Measurements from ENCODE around the gene C1QTNF6.
A peak's percentile ranks its signal among the peaks of the same experiment; 100 is the strongest.

Gene C1QTNF6

GRCh38 chr22:37212174-37212906, 24.3 kb upstream of the C1QTNF6 start, which contains the start of gene SSTR3 (continued):
- TF ChIP-seq, protein P1, sequence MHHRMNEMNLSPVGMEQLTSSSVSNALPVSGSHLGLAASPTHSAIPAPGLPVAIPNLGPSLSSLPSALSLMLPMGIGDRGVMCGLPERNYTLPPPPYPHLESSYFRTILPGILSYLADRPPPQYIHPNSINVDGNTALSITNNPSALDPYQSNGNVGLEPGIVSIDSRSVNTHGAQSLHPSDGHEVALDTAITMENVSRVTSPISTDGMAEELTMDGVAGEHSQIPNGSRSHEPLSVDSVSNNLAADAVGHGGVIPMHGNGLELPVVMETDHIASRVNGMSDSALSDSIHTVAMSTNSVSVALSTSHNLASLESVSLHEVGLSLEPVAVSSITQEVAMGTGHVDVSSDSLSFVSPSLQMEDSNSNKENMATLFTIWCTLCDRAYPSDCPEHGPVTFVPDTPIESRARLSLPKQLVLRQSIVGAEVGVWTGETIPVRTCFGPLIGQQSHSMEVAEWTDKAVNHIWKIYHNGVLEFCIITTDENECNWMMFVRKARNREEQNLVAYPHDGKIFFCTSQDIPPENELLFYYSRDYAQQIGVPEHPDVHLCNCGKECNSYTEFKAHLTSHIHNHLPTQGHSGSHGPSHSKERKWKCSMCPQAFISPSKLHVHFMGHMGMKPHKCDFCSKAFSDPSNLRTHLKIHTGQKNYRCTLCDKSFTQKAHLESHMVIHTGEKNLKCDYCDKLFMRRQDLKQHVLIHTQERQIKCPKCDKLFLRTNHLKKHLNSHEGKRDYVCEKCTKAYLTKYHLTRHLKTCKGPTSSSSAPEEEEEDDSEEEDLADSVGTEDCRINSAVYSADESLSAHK (tag by site-specific recombination; IDR thresholded peaks at IDR 0.05) = no peak
- no peak for TF ChIP-seq ZNF561 (tag by site-specific recombination; IDR thresholded peaks at IDR 0.05; ENCODE audit: borderline replicate concordance)
- no peak for TF ChIP-seq ZBTB1 (tag by site-specific recombination; IDR thresholded peaks at IDR 0.05)
- TF ChIP-seq ZNF214 (tag by site-specific recombination; IDR thresholded peaks at IDR 0.05; ENCODE audit: borderline replicate concordance) = no peak
- TF ChIP-seq, protein P2, sequence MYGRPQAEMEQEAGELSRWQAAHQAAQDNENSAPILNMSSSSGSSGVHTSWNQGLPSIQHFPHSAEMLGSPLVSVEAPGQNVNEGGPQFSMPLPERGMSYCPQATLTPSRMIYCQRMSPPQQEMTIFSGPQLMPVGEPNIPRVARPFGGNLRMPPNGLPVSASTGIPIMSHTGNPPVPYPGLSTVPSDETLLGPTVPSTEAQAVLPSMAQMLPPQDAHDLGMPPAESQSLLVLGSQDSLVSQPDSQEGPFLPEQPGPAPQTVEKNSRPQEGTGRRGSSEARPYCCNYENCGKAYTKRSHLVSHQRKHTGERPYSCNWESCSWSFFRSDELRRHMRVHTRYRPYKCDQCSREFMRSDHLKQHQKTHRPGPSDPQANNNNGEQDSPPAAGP (tag by site-specific recombination; IDR thresholded peaks at IDR 0.05) = 0 out of 2 replicates have a peak, but pooled peaks have one; percentile 64

DNA sequence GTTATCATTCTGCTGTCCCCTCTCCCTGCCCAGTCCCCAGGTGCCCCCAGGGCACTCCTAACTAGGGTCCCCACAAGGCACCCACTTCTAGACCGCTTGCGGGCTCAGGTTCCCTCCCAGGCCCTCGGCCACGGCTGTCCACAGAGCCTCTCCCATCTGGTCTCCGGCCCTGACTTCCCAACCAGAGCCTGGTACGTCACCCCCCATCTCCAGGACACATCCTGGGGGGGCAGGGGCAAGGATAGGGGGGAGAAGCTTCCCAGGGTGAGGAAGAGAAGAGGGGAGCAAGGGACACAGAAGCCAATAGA, 23.8 kb upstream of the C1QTNF6 start:
- H3K36me3 ChIP-seq (ENCODE audit: control insufficient read depth in 2 of 2, insufficient read depth in 1 of 2, low read length in 2 of 2) = no peaks in the 10 kb centered on the region
- no peak overlapping the region for H3K27ac ChIP-seq (ENCODE audit: extremely low read depth, low read depth, low read length)
- ChIA-PET CTCF (interaction anchor here (0.6 to 3.9 kb wide), 2 partner anchors 12 to 21 kb away, joined by 11 to 24 read pairs; no protein-coding TSS in a partner anchor), POLR2A (no interaction called here)
- no peak overlapping the region for H3K4me3 ChIP-seq (ENCODE audit: low read depth, low read length)
- no peaks in the 10 kb centered on the region for H3K9me3 ChIP-seq (ENCODE audit: control insufficient read depth, insufficient read depth, low read depth, low read length)
- no peaks in the 10 kb centered on the region for H3K4me1 ChIP-seq (ENCODE audit: control insufficient read depth, insufficient read depth, low read length)
- no peak for TF ChIP-seq ZNF211 (tag by site-specific recombination; IDR thresholded peaks at IDR 0.05; ENCODE audit: low read depth)
- TF ChIP-seq ZNF169 (tag by site-specific recombination; IDR thresholded peaks at IDR 0.05) = no peak
- TF ChIP-seq, protein P3, sequence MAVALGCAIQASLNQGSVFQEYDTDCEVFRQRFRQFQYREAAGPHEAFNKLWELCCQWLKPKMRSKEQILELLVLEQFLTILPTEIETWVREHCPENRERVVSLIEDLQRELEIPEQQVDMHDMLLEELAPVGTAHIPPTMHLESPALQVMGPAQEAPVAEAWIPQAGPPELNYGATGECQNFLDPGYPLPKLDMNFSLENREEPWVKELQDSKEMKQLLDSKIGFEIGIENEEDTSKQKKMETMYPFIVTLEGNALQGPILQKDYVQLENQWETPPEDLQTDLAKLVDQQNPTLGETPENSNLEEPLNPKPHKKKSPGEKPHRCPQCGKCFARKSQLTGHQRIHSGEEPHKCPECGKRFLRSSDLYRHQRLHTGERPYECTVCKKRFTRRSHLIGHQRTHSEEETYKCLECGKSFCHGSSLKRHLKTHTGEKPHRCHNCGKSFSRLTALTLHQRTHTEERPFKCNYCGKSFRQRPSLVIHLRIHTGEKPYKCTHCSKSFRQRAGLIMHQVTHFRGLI (tag by site-specific recombination; IDR thresholded peaks at IDR 0.05) = no peak
- TF ChIP-seq ZNF280D (tag by site-specific recombination; IDR thresholded peaks at IDR 0.05) = no peak
- no peak for TF ChIP-seq ZNF654 (tag by site-specific recombination; IDR thresholded peaks at IDR 0.05; ENCODE audit: low read depth)
- TF ChIP-seq BCL11A (tag by site-specific recombination; IDR thresholded peaks at IDR 0.05; ENCODE audit: low read depth) = no peak
- TF ChIP-seq SCRT2 (tag by site-specific recombination; IDR thresholded peaks at IDR 0.05) = no peak
- no peak for TF ChIP-seq ZNF660 (tag by site-specific recombination; IDR thresholded peaks at IDR 0.05)
- TF ChIP-seq TCF7L2 (IDR thresholded peaks at IDR 0.05; ENCODE audit: borderline replicate concordance, low read depth, low read length) = no peak
- TF ChIP-seq ZSCAN4 (tag by site-specific recombination; IDR thresholded peaks at IDR 0.05) = no peak
- TF ChIP-seq, protein P4, sequence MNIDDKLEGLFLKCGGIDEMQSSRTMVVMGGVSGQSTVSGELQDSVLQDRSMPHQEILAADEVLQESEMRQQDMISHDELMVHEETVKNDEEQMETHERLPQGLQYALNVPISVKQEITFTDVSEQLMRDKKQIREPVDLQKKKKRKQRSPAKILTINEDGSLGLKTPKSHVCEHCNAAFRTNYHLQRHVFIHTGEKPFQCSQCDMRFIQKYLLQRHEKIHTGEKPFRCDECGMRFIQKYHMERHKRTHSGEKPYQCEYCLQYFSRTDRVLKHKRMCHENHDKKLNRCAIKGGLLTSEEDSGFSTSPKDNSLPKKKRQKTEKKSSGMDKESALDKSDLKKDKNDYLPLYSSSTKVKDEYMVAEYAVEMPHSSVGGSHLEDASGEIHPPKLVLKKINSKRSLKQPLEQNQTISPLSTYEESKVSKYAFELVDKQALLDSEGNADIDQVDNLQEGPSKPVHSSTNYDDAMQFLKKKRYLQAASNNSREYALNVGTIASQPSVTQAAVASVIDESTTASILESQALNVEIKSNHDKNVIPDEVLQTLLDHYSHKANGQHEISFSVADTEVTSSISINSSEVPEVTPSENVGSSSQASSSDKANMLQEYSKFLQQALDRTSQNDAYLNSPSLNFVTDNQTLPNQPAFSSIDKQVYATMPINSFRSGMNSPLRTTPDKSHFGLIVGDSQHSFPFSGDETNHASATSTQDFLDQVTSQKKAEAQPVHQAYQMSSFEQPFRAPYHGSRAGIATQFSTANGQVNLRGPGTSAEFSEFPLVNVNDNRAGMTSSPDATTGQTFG (tag by site-specific recombination; IDR thresholded peaks at IDR 0.05; ENCODE audit: borderline replicate concordance) = no peak
- TF ChIP-seq ZNF629 (tag by site-specific recombination; IDR thresholded peaks at IDR 0.05) = no peak
- TF ChIP-seq ZNF221 (tag by site-specific recombination; IDR thresholded peaks at IDR 0.05; ENCODE audit: borderline replicate concordance) = no peak
- TF ChIP-seq, protein P1 (tag by site-specific recombination; IDR thresholded peaks at IDR 0.05) = no peak
- no peak for TF ChIP-seq ZNF529 (tag by site-specific recombination; IDR thresholded peaks at IDR 0.05; ENCODE audit: insufficient replicate concordance)
- no peak for TF ChIP-seq ZNF560 (tag by site-specific recombination; IDR thresholded peaks at IDR 0.05; ENCODE audit: borderline replicate concordance)
